ENCODE measurements around the gene NHS.

GRCh38 chrX:17654116-17654515 lies 279.1 kb downstream of the NHS start:
- TF ChIP-seq POLR2A (IDR thresholded peaks at IDR 0.05; ENCODE audit: low read depth) (no peak), POLR2AphosphoS5 (IDR thresholded peaks at IDR 0.05) (no peak)
- TF ChIP-seq, protein P1, sequence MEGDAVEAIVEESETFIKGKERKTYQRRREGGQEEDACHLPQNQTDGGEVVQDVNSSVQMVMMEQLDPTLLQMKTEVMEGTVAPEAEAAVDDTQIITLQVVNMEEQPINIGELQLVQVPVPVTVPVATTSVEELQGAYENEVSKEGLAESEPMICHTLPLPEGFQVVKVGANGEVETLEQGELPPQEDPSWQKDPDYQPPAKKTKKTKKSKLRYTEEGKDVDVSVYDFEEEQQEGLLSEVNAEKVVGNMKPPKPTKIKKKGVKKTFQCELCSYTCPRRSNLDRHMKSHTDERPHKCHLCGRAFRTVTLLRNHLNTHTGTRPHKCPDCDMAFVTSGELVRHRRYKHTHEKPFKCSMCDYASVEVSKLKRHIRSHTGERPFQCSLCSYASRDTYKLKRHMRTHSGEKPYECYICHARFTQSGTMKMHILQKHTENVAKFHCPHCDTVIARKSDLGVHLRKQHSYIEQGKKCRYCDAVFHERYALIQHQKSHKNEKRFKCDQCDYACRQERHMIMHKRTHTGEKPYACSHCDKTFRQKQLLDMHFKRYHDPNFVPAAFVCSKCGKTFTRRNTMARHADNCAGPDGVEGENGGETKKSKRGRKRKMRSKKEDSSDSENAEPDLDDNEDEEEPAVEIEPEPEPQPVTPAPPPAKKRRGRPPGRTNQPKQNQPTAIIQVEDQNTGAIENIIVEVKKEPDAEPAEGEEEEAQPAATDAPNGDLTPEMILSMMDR (IDR thresholded peaks at IDR 0.05): no peak

Measured in esophagus muscularis mucosa (tissue), 3 donors.